HG02885 (cell line): ENCODE measurements around the gene DNMBP.
"Not testable (repeated sequence)": the region's sequence is repeated elsewhere in the genome, so short reads cannot be mapped to it uniquely, and the experiment has no call there.

Experiments used
- ATAC-seq: cut with Tn5 transposase; IDR thresholded peaks from one replicate; pipeline ENCODE4 v1.9.1; 2021; ENCODE audit warnings: mild to moderate bottlenecking; ENCODE audit not compliant: unreplicated experiment, poor library complexity

DNMBP gene

DNA sequence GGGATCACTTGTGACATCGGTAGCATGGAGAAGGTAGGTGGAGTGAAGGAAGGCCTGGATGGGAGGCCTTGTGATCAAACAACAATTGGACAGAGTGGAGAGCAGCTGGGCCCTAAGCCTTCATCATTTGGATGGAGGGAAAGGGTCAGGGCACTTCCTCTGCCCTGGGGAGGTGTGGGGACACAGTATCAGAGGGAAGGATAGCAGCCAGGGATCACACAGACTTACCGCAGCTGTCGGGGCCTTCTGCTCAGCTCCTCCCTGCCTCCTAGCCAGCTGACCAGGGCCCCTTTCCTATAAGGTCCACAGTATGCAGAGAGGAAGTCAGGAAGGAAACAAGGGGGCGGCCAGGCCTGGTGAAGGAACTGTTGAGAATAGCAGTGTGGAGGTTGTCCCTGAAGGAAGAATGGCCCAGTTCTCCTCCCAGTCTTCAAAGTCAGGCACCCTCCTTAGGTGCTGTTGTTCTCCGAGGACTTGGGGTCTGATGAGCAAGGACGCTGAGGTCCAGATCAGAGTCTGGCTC lies 165.3 kb downstream of the DNMBP start:
- no peak for ATAC-seq

DNA sequence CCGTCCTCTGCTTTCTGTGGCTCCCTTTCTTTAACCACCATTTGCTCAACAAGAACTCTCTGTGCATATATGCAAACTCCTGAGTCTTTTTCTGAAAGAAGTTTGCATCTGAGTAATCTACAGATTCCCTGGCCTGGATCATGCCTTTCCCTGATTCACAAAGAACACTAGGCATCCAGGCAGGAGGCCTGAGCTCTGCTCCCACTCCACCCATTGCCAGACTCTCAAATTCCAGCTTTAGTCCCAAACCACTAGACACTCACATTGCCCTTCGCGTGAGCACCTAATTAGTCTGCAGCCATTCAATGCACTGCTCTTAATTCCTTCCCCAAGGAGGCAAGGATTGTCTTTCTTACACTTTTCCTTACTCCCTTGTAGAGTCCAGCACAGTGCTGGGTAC lies 166.4 kb downstream of the DNMBP start:
- no peak for ATAC-seq

DNA sequence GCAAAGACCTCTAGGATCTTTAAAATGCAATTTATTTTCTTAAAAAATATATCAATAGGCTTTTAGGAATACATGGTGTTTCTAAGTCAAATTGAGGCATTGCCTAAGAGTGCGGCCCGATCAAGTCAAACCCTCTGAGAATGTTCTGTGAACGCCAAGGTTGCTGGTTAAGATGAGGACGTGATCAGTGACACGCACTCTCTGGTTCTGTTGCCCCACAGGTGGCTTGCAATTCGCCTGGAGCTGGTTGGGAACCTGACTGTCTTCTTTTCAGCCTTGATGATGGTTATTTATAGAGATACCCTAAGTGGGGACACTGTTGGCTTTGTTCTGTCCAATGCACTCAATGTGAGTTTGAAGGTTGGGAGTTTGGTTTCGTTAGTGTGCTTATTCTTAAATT lies 168.0 kb downstream of the DNMBP start:
- no peak for ATAC-seq

DNA sequence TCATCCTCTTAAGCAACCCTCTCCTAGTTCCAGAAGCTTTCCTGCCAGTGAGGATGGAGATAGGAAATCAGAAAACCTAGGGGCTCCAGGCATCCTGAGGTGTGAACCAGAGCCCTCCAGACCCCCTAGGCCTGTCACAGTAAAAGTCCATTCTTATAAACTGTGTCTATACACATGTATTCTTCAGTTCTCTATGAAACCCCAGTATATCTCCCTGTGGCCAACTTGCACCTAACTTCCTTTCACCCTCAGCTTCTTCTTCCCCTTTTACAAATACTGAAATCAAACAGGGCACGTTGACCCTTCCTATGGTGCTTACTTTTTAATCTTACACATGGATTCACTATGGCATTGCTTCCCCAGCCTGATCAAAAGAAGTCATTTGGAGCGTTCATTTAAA lies 168.9 kb downstream of the DNMBP start:
- not testable (repeated sequence) for ATAC-seq

DNA sequence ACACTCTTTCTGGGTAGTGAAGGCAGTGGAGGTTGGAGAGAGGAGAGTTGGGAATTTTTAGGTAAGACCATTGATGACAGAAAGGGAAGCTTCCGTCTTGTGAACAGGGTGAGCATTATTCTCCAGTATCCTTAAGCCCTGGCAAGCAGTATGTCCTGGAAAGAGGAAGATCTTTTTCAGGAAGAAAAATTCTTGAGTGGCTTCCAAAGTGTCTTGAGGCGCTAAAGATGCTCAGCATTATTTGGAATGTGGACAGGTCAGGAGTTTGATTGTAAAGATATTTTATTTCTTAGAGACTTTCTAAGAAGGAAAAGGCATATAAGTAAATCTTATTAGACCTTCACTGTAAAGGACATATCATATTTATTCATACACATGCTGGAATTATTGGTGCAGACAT lies 173.0 kb downstream of the DNMBP start:
- no peak for ATAC-seq

DNA sequence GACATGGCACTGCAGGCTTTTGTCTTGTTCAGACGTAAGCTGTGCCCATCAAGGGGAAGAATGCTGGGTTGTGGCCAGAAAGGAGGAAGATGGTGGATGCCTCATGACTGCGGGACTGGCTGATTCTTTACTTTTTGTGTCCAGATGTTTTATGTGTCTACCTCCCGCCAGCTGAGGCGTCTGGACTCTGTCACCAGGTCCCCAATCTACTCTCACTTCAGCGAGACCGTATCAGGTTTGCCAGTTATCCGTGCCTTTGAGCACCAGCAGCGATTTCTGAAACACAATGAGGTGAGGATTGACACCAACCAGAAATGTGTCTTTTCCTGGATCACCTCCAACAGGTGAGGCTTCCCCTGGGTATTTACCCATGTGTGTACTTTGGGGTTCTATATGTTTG lies 173.8 kb downstream of the DNMBP start:
- no peak for ATAC-seq

DNA sequence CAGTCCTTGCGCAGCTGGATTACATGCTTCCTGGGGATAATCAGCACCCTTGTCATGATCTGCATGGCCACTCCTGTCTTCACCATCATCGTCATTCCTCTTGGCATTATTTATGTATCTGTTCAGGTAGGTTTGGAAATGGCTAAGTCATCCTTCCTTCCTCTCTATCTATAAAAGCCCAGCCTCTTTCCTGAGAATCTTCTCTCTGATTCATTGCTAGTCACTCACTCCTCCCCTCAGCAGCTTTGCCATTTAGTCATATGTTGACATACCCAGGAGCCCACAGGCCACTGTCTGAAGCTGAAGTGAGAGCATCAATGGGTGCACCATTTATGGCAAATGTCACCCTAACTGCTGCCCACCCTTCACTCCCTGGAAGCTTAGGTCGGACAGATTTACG lies 175.3 kb downstream of the DNMBP start:
- no peak for ATAC-seq

DNA sequence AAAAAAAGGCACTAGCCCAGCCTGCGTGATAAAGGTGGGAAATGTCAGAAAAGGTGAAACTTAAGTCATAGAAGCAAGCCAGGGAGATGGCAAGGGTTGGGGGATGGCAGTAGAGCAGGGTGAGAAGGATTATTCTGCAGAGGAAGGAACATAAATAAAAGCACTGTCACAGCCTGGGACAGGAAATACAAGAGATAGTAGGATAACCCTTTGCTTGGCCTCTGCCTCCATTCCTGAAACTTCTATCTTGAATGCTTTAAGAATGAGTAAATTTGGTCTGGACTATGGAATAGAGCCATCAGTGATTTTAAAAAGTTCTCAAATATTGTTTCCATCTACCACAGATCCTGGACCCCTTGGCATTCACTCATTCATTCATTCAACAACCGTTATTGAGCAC lies 177.3 kb downstream of the DNMBP start:
- ATAC-seq = no peak

DNA sequence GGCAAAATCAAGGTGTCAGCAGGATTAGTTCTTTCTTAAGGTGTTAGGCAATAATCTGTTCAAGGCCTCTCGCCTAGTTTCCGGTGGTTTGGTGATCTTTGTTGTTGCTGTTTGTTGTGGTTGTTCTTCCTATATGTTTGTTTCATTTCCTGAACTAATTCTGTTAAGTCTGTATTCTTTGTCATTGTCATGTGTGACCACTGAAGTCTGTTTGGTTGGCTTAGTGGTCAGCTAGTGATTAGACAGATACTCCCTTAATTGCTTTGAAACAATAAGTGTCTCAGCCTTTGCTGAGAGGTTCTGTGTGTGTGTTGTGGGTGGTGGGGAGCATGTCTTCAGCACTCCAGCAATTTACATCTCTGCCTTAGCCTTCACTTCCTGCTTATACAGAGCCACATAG lies 181.3 kb downstream of the DNMBP start:
- ATAC-seq = no peak

DNA sequence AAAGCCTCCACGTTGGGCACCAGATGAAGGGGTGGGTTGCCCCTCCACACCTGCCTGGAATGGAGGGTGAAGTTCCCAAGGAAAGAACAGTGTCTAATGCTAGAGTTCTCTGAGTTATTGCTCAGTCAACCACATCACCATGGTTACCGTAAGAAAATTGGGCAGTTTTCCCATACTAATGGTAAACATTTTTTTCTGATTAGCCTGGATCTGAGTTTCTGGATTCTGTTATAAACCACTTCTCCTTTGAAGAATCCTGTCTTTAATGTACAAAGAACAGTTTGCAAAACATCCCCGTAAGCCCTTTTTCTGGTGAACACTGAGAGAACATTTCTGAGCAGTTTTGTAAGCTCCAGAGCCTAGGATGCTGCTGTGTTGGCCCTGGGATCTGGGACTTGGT lies 181.8 kb downstream of the DNMBP start:
- ATAC-seq = no peak
